ENCODE data around the gene SDC4. TPM values are rescaled to one million over a fixed set of nuclear protein-coding genes. Genes with fewer than 3 reads are reported as not detected.

SDC4 gene
- total and polyA plus RNA-seq, 7 experiments from 2014 or later: 0.21 to 46.7 (median 0.47) TPM; not detected in 1

GRCh38 chr20:45366631-45367030 is 18.4 kb upstream of the SDC4 start:
- Mint-ChIP-seq H3K27ac (peak overlapping the region in 3 of 9 donors; percentile 14 to 79 (median 65)), H3K4me3 (peak overlapping the region in 1 of 10 donors; percentile 27), H3K36me3 (peaks cover 0 to 37% (median 6%) of the 10 kb centered on the region in 5 donors), H3K9me3 (peaks cover 0 to 4% (median 0%) of the 10 kb centered on the region in 11 donors), H3K27me3 (peaks cover 0 to 2% (median 0%) of the 10 kb centered on the region in 5 donors), H3K4me1 (peaks cover 37 to 77% (median 71%) of the 10 kb centered on the region in 7 donors)
- Histone ChIP-seq H3K9me3 (ENCODE audit: control insufficient read depth in 2 of 3, low read length in 3 of 3) (no peaks in the 10 kb centered on the region), H3K4me1 (ENCODE audit: control insufficient read depth in 2 of 2, insufficient read depth in 2 of 2, low read length in 2 of 2) (peaks cover 41% of the 10 kb centered on the region in 2 donors), H3K27me3 (ENCODE audit: control insufficient read depth in 2 of 2, insufficient read depth in 2 of 2, low read length in 2 of 2) (no peaks in the 10 kb centered on the region), H3K4me3 (ENCODE audit: low read length) (no peak overlapping the region), H3K27ac (ENCODE audit: low read depth, low read length) (peak overlapping the region; percentile 3), H3K36me3 (ENCODE audit: control insufficient read depth in 2 of 3, insufficient read depth in 3 of 3, low read length in 3 of 3) (peaks cover 0 to 46% (median 17%) of the 10 kb centered on the region in 3 experiments)
- POLR2A ChIA-PET: interaction anchor here (0.5 to 2.3 kb wide), 4 partner anchors 9 to 1305 kb away, joined by 3 to 10 read pairs (median 4); partner anchors contain the start of gene PIGT
- intact Hi-C loops (cut with micrococcal nuclease): loop anchor here (10.0 kb wide), 1 partner anchor 402 kb away; the partner anchor contains the start of genes STK4 (in 2 of the 2) and TOMM34 (in 2 of the 2)
- DNase-seq (no peak), ATAC-seq (no peak)
- CTCF ChIA-PET: interaction anchor here (1.0 to 9.2 kb wide), 2 partner anchors 44 to 71 kb away, joined by 3 to 146 read pairs; no protein-coding TSS in a partner anchor

- H3K27ac ChIP-seq (ENCODE audit: low read depth, low read length): peak overlapping the region; percentile 26
- H3K4me1 ChIP-seq (ENCODE audit: control insufficient read depth in 2 of 2, insufficient read depth in 2 of 2, low read length in 2 of 2): peaks cover 40 to 41% of the 10 kb centered on the region in 2 donors
- peak overlapping the region in 1 of 10 donors; percentile 27 for H3K4me3 Mint-ChIP-seq
- no peaks in the 10 kb centered on the region for H3K27me3 ChIP-seq (ENCODE audit: control insufficient read depth in 2 of 2, insufficient read depth in 2 of 2, low read length in 2 of 2)
- peaks cover 0 to 2% (median 0%) of the 10 kb centered on the region in 5 donors for H3K27me3 Mint-ChIP-seq
- no peak for DNase-seq
- peaks cover 0 to 46% (median 17%) of the 10 kb centered on the region in 3 experiments for H3K36me3 ChIP-seq (ENCODE audit: control insufficient read depth in 2 of 3, insufficient read depth in 3 of 3, low read length in 3 of 3)
- POLR2A ChIA-PET: interaction anchor here (0.5 to 6.1 kb wide), 7 partner anchors 6 to 1304 kb away, joined by 3 to 96 read pairs (median 5); partner anchors contain the start of gene PIGT
- H3K36me3 Mint-ChIP-seq: peaks cover 0 to 37% (median 6%) of the 10 kb centered on the region in 5 donors
- H3K27ac Mint-ChIP-seq: peak overlapping the region in 2 of 9 donors; percentile 9 to 46
- intact Hi-C loops (cut with micrococcal nuclease): loop anchor here (10.0 kb wide), 1 partner anchor 401 kb away; the partner anchor contains the start of genes STK4 (in 2 of the 2) and TOMM34 (in 2 of the 2)
- peaks cover 0 to 4% (median 0%) of the 10 kb centered on the region in 11 donors for H3K9me3 Mint-ChIP-seq
- H3K4me3 ChIP-seq (ENCODE audit: low read length): no peak overlapping the region
- no peaks in the 10 kb centered on the region for H3K9me3 ChIP-seq (ENCODE audit: control insufficient read depth in 2 of 3, low read length in 3 of 3)
- no peak for ATAC-seq
- H3K4me1 Mint-ChIP-seq: peaks cover 32 to 72% (median 68%) of the 10 kb centered on the region in 7 donors
- CTCF ChIA-PET: interaction anchor here (1.0 to 9.2 kb wide), 4 partner anchors 8 to 405 kb away, joined by 3 to 146 read pairs (median 6); no protein-coding TSS in a partner anchor
These were observed 18.0 kb upstream of the SDC4 start for GRCh38 chr20:45366192-45366591.

DNA sequence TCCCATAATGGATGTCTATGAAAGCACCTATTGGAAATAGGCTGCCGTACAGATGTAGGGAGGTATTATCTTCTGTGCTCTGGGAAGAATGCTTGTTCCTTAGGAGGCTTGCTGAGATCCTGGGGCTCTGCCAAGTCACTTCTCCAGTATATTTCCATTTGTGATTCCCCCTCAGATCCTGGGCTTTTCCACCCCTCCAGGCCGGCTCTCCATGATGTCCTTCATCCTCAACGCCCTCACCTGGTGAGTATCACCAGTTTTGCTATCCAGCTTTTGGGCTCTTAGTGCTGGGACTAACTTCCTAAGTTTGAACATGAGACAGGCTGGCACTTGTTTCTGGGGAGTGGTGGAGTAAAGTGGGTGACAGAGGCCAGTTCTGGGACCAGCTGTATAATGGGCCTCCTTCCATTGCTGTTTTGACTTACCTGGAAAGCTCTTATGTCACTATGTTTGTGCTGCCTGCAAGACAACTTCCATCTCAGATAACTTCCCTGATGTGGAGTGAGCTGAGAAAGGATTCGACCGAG is 17.3 kb upstream of the SDC4 start:
- Histone ChIP-seq H3K27ac (ENCODE audit: low read depth, low read length) (peak overlapping the region; percentile 26), H3K36me3 (ENCODE audit: control insufficient read depth in 2 of 3, insufficient read depth in 3 of 3, low read length in 3 of 3) (peaks cover 0 to 46% (median 17%) of the 10 kb centered on the region in 3 experiments), H3K4me1 (ENCODE audit: control insufficient read depth in 2 of 2, insufficient read depth in 2 of 2, low read length in 2 of 2) (peaks cover 36 to 41% of the 10 kb centered on the region in 2 donors), H3K9me3 (ENCODE audit: control insufficient read depth in 2 of 3, low read length in 3 of 3) (no peaks in the 10 kb centered on the region), H3K4me3 (ENCODE audit: low read length) (no peak overlapping the region), H3K27me3 (ENCODE audit: control insufficient read depth in 2 of 2, insufficient read depth in 2 of 2, low read length in 2 of 2) (no peaks in the 10 kb centered on the region)
- Mint-ChIP-seq H3K4me3 (peak overlapping the region in 9 of 10 donors; percentile 3 to 98 (median 55)), H3K36me3 (peaks cover 0 to 37% (median 6%) of the 10 kb centered on the region in 5 donors), H3K9me3 (peaks cover 0 to 4% (median 0%) of the 10 kb centered on the region in 11 donors), H3K4me1 (peaks cover 32 to 65% (median 61%) of the 10 kb centered on the region in 7 donors), H3K27me3 (peaks cover 0 to 2% (median 0%) of the 10 kb centered on the region in 5 donors), H3K27ac (peak overlapping the region in 6 of 9 donors; percentile 39 to 68 (median 57))
- intact Hi-C loops (cut with micrococcal nuclease): loop anchor here (10.0 kb wide), 1 partner anchor 401 kb away; the partner anchor contains the start of genes STK4 (in 2 of the 2) and TOMM34 (in 2 of the 2)
- ATAC-seq (no peak), DNase-seq (peak in 1 of 9 donors; percentile 15)
- POLR2A ChIA-PET: interaction anchor here (0.6 to 6.1 kb wide), 5 partner anchors 7 to 71 kb away, joined by 3 to 96 read pairs (median 55); partner anchors contain the start of gene PIGT
- CTCF ChIA-PET: interaction anchor here (1.0 to 9.2 kb wide), 4 partner anchors 9 to 406 kb away, joined by 3 to 146 read pairs (median 6); no protein-coding TSS in a partner anchor

- peaks cover 0 to 36% (median 6%) of the 10 kb centered on the region in 5 donors for H3K36me3 Mint-ChIP-seq
- peak overlapping the region; percentile 99 for H3K27ac ChIP-seq (ENCODE audit: low read depth, low read length)
- no peak for ATAC-seq
- H3K36me3 ChIP-seq (ENCODE audit: control insufficient read depth in 2 of 3, insufficient read depth in 3 of 3, low read length in 3 of 3): peaks cover 0 to 46% (median 17%) of the 10 kb centered on the region in 3 experiments
- peak in 2 of 9 donors; percentile 17 for DNase-seq
- intact Hi-C loops (cut with micrococcal nuclease): loop anchor here (1.0 to 10.0 kb wide), 19 partner anchors 9 to 1907 kb away; partner anchors contain the start of genes DNTTIP1 (in 2 of the 2), PIGT (in 2 of the 2), STK4 (in 2 of the 2) and TOMM34 (in 2 of the 2)
- H3K4me3 ChIP-seq (ENCODE audit: low read length): peak overlapping the region; percentile 92
- CTCF ChIA-PET: interaction anchor here (0.7 to 9.2 kb wide), 16 partner anchors 8 to 904 kb away, joined by 3 to 146 read pairs (median 7); partner anchors contain the start of gene PIGT
- H3K9me3 Mint-ChIP-seq: peaks cover 0 to 4% (median 0%) of the 10 kb centered on the region in 11 donors
- H3K9me3 ChIP-seq (ENCODE audit: control insufficient read depth in 2 of 3, low read length in 3 of 3): no peaks in the 10 kb centered on the region
- H3K27me3 ChIP-seq (ENCODE audit: control insufficient read depth in 2 of 2, insufficient read depth in 2 of 2, low read length in 2 of 2): no peaks in the 10 kb centered on the region
- POLR2A ChIA-PET: interaction anchor here (0.6 to 6.1 kb wide), 19 partner anchors 9 to 1737 kb away, joined by 3 to 96 read pairs (median 6); partner anchors contain the start of genes DBNDD2 and PIGT
- peak overlapping the region; percentile 83 to 100 (median 97) for H3K4me3 Mint-ChIP-seq
- H3K27me3 Mint-ChIP-seq: peaks cover 0 to 2% (median 0%) of the 10 kb centered on the region in 5 donors
- H3K27ac Mint-ChIP-seq: peak overlapping the region; percentile 92 to 100 (median 99)
- H3K4me1 ChIP-seq (ENCODE audit: control insufficient read depth in 2 of 2, insufficient read depth in 2 of 2, low read length in 2 of 2): peaks cover 31 to 38% of the 10 kb centered on the region in 2 donors
- H3K4me1 Mint-ChIP-seq: peaks cover 32 to 57% (median 55%) of the 10 kb centered on the region in 7 donors
These were observed 15.6 kb upstream of the SDC4 start for GRCh38 chr20:45363611-45364492.

- H3K4me1 Mint-ChIP-seq: peaks cover 24 to 56% (median 47%) of the 10 kb centered on the region in 7 donors
- Histone ChIP-seq H3K9me3 (ENCODE audit: control insufficient read depth in 2 of 3, low read length in 3 of 3) (no peaks in the 10 kb centered on the region), H3K4me3 (ENCODE audit: low read length) (peak within 1 kb of the TSS; percentile 92), H3K27ac (ENCODE audit: low read depth, low read length) (peak within 1 kb of the TSS; percentile 99), H3K27me3 (ENCODE audit: control insufficient read depth in 2 of 2, insufficient read depth in 2 of 2, low read length in 2 of 2) (no peaks in the 10 kb centered on the region), H3K4me1 (ENCODE audit: control insufficient read depth in 2 of 2, insufficient read depth in 2 of 2, low read length in 2 of 2) (peaks cover 24 to 30% of the 10 kb centered on the region in 2 donors), H3K36me3 (ENCODE audit: control insufficient read depth in 2 of 3, insufficient read depth in 3 of 3, low read length in 3 of 3) (peaks cover 0 to 38% (median 17%) of the 10 kb centered on the region in 3 experiments)
- ChIA-PET CTCF (interaction anchor here (0.6 to 9.2 kb wide), 22 partner anchors 9 to 1054 kb away, joined by 3 to 146 read pairs (median 5); partner anchors contain the start of gene PIGT), POLR2A (interaction anchor here (0.6 to 6.1 kb wide), 26 partner anchors 10 to 1745 kb away, joined by 3 to 96 read pairs (median 4); partner anchors contain the start of genes DBNDD2, PCIF1 and PIGT)
- intact Hi-C loops (cut with micrococcal nuclease): loop anchor here (1.0 to 10.0 kb wide), 20 partner anchors 10 to 1906 kb away; partner anchors contain the start of genes DNTTIP1 (in 2 of the 2), PIGT (in 2 of the 2), STK4 (in 2 of the 2) and TOMM34 (in 2 of the 2)
- H3K9me3 Mint-ChIP-seq: peaks cover 0 to 4% (median 0%) of the 10 kb centered on the region in 11 donors
- H3K27ac Mint-ChIP-seq: peak within 1 kb of the TSS; percentile 92 to 100 (median 99)
- peak within 1 kb of the TSS; percentile 83 to 100 (median 97) for H3K4me3 Mint-ChIP-seq
- ATAC-seq: peak; percentile 90
- H3K27me3 Mint-ChIP-seq: peaks cover 0 to 2% (median 0%) of the 10 kb centered on the region in 5 donors
- peaks cover 0 to 30% (median 5%) of the 10 kb centered on the region in 5 donors for H3K36me3 Mint-ChIP-seq
- DNase-seq: peak; percentile 97 to 99 (median 99)
These were observed 14.8 kb upstream of the SDC4 start, which contains the start of gene SYS1 for GRCh38 chr20:45362804-45363610. SYS1 (plus strand) TSS chr20:45363156; CDS start chr20:45363532, 376 bp downstream.
